Peyer's patch (tissue), 4 donors: ENCODE data around the gene GLIS1.

ENCODE experiments used
- POLR2A ChIP-seq, 2 donors: fragments of 450-650 bp; IDR thresholded peaks; one replicate each; pipeline ENCODE4 v1.5.1; 2017; ENCODE audit warnings: antibody characterized with exemption in 2 of 2, mild to moderate bottlenecking in 2 of 2, moderate library complexity in 2 of 2
- TF ChIP-seq, protein P1 (sequence below), 6 experiments: fragments of 450-650 bp in 4 of 6; fragments of 200-600 bp in 2 of 6; sonication (generic) in 1 of 6; IDR thresholded peaks; one replicate each; pipeline ENCODE4 v1.5.1; 2017 to 2019; ENCODE audit warnings: antibody characterized with exemption in 6 of 6, mild to moderate bottlenecking in 3 of 6, moderate library complexity in 1 of 6

GRCh38 chr1:53696571-53696970 lies 42.4 kb downstream of the GLIS1 start:
- TF ChIP-seq, protein P1, sequence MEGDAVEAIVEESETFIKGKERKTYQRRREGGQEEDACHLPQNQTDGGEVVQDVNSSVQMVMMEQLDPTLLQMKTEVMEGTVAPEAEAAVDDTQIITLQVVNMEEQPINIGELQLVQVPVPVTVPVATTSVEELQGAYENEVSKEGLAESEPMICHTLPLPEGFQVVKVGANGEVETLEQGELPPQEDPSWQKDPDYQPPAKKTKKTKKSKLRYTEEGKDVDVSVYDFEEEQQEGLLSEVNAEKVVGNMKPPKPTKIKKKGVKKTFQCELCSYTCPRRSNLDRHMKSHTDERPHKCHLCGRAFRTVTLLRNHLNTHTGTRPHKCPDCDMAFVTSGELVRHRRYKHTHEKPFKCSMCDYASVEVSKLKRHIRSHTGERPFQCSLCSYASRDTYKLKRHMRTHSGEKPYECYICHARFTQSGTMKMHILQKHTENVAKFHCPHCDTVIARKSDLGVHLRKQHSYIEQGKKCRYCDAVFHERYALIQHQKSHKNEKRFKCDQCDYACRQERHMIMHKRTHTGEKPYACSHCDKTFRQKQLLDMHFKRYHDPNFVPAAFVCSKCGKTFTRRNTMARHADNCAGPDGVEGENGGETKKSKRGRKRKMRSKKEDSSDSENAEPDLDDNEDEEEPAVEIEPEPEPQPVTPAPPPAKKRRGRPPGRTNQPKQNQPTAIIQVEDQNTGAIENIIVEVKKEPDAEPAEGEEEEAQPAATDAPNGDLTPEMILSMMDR (IDR thresholded peaks at IDR 0.05): no peak
- TF ChIP-seq POLR2A (IDR thresholded peaks at IDR 0.05): no peak
